Karpas-422 (cell line): ENCODE results near the gene NT5C3A. TPM values are rescaled to one million over a fixed set of nuclear protein-coding genes. Genes with fewer than 3 reads are reported as not detected.

Experiments
- DNase-seq: peaks from one replicate; pipeline ENCODE4 v3.0.0-alpha.2; 2015
- H2AFZ ChIP-seq: fragments of 200-600 bp; sonication (generic); 2 replicates; pipeline ENCODE4 v1.6.1; 2014; ENCODE audit warnings: antibody characterized with exemption, low read length, mixed read lengths
- H3K27ac ChIP-seq: fragments of 200-600 bp; sonication (generic); 2 replicates; pipeline ENCODE4 v1.5.1; 2014; ENCODE audit warnings: mild to moderate bottlenecking, low read length, moderate library complexity
- H3K27me3 ChIP-seq: fragments of 200-600 bp; sonication (generic); 2 replicates; pipeline ENCODE4 v1.6.1; 2014; ENCODE audit warnings: low read length, mixed read lengths
- H3K36me3 ChIP-seq: fragments of 200-600 bp; sonication (generic); 2 replicates; pipeline ENCODE4 v1.6.1; 2014; ENCODE audit warnings: low read length, mixed read lengths; ENCODE audit not compliant: insufficient read depth
- H3K4me1 ChIP-seq: fragments of 200-600 bp; sonication (generic); 2 replicates; pipeline ENCODE4 v1.6.1; 2014; ENCODE audit warnings: mild to moderate bottlenecking, low read length, mixed read lengths
- H3K4me2 ChIP-seq: fragments of 200-600 bp; sonication (generic); 2 replicates; pipeline ENCODE4 v1.6.1; 2014; ENCODE audit warnings: low read length, low read depth, mild to moderate bottlenecking; ENCODE audit not compliant: poor library complexity, severe bottlenecking
- H3K4me3 ChIP-seq: fragments of 200-600 bp; sonication (generic); 2 replicates; pipeline ENCODE4 v1.5.1; 2014; ENCODE audit warnings: mild to moderate bottlenecking, antibody characterized with exemption, low read length, mixed read lengths
- H3K79me2 ChIP-seq: fragments of 200-600 bp; sonication (generic); 2 replicates; pipeline ENCODE4 v1.6.1; 2014; ENCODE audit warnings: mild to moderate bottlenecking, low read length, mixed read lengths
- H3K9ac ChIP-seq: fragments of 200-600 bp; sonication (generic); 2 replicates; pipeline ENCODE4 v1.6.0; 2014; ENCODE audit warnings: low read length
- H3K9me2 ChIP-seq: fragments of 200-600 bp; sonication (generic), shearing (Covaris generic); replicated peaks from 2 replicates; pipeline ENCODE4 v1.6.0; 2014; ENCODE audit warnings: mild to moderate bottlenecking, low read length, moderate library complexity; ENCODE audit not compliant: insufficient read depth
- H3K9me3 ChIP-seq: fragments of 300-700, 200-600 bp; sonication (generic); 2 replicates; pipeline ENCODE4 v1.6.1; 2014; ENCODE audit warnings: low read length, mixed read lengths
- H4K20me1 ChIP-seq: fragments of 200-600 bp; sonication (generic); 2 replicates; pipeline ENCODE4 v1.6.1; 2014; ENCODE audit warnings: mild to moderate bottlenecking, antibody characterized with exemption, low read length, low read depth; ENCODE audit not compliant: insufficient read depth
- total RNA-seq: library from RNA; depleted of rRNA; stranded (reverse); fragments of >200 nt; shearing (Covaris generic); gene quantifications from 2 replicates; pipeline ENCODE4 v1.2.3, GENCODE V29; 2014; ENCODE audit warnings: low replicate concordance

The NT5C3A gene
- total RNA-seq, 1 experiment from 2014 or later, result 48.7 TPM

GRCh38 chr7:33087356-33087755 is 24.8 kb upstream of the NT5C3A start:
- H3K27ac ChIP-seq, result no peak overlapping the region
- no peak overlapping the region for H3K4me3 ChIP-seq
- H3K36me3 ChIP-seq, result no peaks in the 10 kb centered on the region
- H2AFZ ChIP-seq, result no peak overlapping the region
- H3K79me2 ChIP-seq, result no peaks in the 10 kb centered on the region
- DNase-seq, result no peak
- H3K9ac ChIP-seq, result no peak overlapping the region
- no peak overlapping the region for H3K4me2 ChIP-seq
- H3K9me2 ChIP-seq, result no peaks in the 10 kb centered on the region
- no peaks in the 10 kb centered on the region for H3K27me3 ChIP-seq
- no peaks in the 10 kb centered on the region for H3K4me1 ChIP-seq
- H3K9me3 ChIP-seq, result no peaks in the 10 kb centered on the region
- no peaks in the 10 kb centered on the region for H4K20me1 ChIP-seq

GRCh38 chr7:33079763-33080690 is 17.5 kb upstream of the NT5C3A start:
- H3K9me3 ChIP-seq, result no peaks in the 10 kb centered on the region
- no peaks in the 10 kb centered on the region for H3K36me3 ChIP-seq
- no peak overlapping the region for H3K27ac ChIP-seq
- H3K9ac ChIP-seq, result no peak overlapping the region
- no peaks in the 10 kb centered on the region for H4K20me1 ChIP-seq
- H3K4me3 ChIP-seq, result no peak overlapping the region
- no peak for DNase-seq
- H3K79me2 ChIP-seq, result no peaks in the 10 kb centered on the region
- no peak overlapping the region for H3K4me2 ChIP-seq
- H2AFZ ChIP-seq, result no peak overlapping the region
- no peaks in the 10 kb centered on the region for H3K27me3 ChIP-seq
- H3K9me2 ChIP-seq, result no peaks in the 10 kb centered on the region
- H3K4me1 ChIP-seq, result 0 out of 2 replicates have a peak, but pooled peaks cover 2% of the 10 kb centered on the region

- Histone ChIP-seq H3K4me1 (0 out of 2 replicates have a peak, but pooled peaks cover 2% of the 10 kb centered on the region), H3K9me3 (no peaks in the 10 kb centered on the region), H3K27me3 (no peaks in the 10 kb centered on the region), H3K27ac (no peak overlapping the region), H3K36me3 (no peaks in the 10 kb centered on the region), H3K4me3 (no peak overlapping the region), H3K9me2 (no peaks in the 10 kb centered on the region), H3K4me2 (no peak overlapping the region), H2AFZ (no peak overlapping the region), H4K20me1 (no peaks in the 10 kb centered on the region), H3K9ac (no peak overlapping the region), H3K79me2 (no peaks in the 10 kb centered on the region)
- DNase-seq, result no peak
These were observed 16.5 kb upstream of the NT5C3A start for GRCh38 chr7:33079096-33079495.

GRCh38 chr7:33076737-33077136 is 14.2 kb upstream of the NT5C3A start:
- no peaks in the 10 kb centered on the region for H4K20me1 ChIP-seq
- no peak overlapping the region for H3K27ac ChIP-seq
- no peaks in the 10 kb centered on the region for H3K27me3 ChIP-seq
- no peaks in the 10 kb centered on the region for H3K9me3 ChIP-seq
- no peak overlapping the region for H3K4me2 ChIP-seq
- no peaks in the 10 kb centered on the region for H3K36me3 ChIP-seq
- no peaks in the 10 kb centered on the region for H3K9me2 ChIP-seq
- DNase-seq, result no peak
- H2AFZ ChIP-seq, result no peak overlapping the region
- no peak overlapping the region for H3K4me3 ChIP-seq
- H3K79me2 ChIP-seq, result no peaks in the 10 kb centered on the region
- H3K9ac ChIP-seq, result no peak overlapping the region
- 0 out of 2 replicates have a peak, but pooled peaks cover 2% of the 10 kb centered on the region for H3K4me1 ChIP-seq

- no peak overlapping the region for H3K9ac ChIP-seq
- H4K20me1 ChIP-seq, result no peaks in the 10 kb centered on the region
- H3K27me3 ChIP-seq, result no peaks in the 10 kb centered on the region
- DNase-seq, result no peak
- H3K9me2 ChIP-seq, result no peaks in the 10 kb centered on the region
- no peaks in the 10 kb centered on the region for H3K9me3 ChIP-seq
- 0 out of 2 replicates have a peak, but pooled peaks cover 2% of the 10 kb centered on the region for H3K4me1 ChIP-seq
- H3K4me3 ChIP-seq, result no peak overlapping the region
- H2AFZ ChIP-seq, result no peak overlapping the region
- no peak overlapping the region for H3K27ac ChIP-seq
- H3K4me2 ChIP-seq, result no peak overlapping the region
- H3K79me2 ChIP-seq, result no peaks in the 10 kb centered on the region
- H3K36me3 ChIP-seq, result no peaks in the 10 kb centered on the region
These were observed 13.4 kb upstream of the NT5C3A start for GRCh38 chr7:33075818-33076518.

- DNase-seq, result no peak
- Histone ChIP-seq H3K27me3 (peaks cover 4% of the 10 kb centered on the region; the same call in 1 of the 2 replicates), H4K20me1 (no peaks in the 10 kb centered on the region), H3K27ac (no peak overlapping the region), H2AFZ (no peak overlapping the region), H3K36me3 (no peaks in the 10 kb centered on the region), H3K9me3 (0 out of 2 replicates have a peak, but pooled peaks cover 6% of the 10 kb centered on the region), H3K9ac (no peak overlapping the region), H3K4me1 (no peaks in the 10 kb centered on the region), H3K9me2 (no peaks in the 10 kb centered on the region), H3K4me3 (no peak overlapping the region), H3K4me2 (no peak overlapping the region), H3K79me2 (no peaks in the 10 kb centered on the region)
These were observed 10.7 kb upstream of the NT5C3A start for GRCh38 chr7:33073243-33073642.

GRCh38 chr7:33072471-33072870 is 9.9 kb upstream of the NT5C3A start:
- H3K27ac ChIP-seq, result no peak overlapping the region
- H3K9ac ChIP-seq, result no peak overlapping the region
- H3K9me3 ChIP-seq, result 0 out of 2 replicates have a peak, but pooled peaks cover 6% of the 10 kb centered on the region
- no peaks in the 10 kb centered on the region for H3K4me1 ChIP-seq
- H2AFZ ChIP-seq, result no peak overlapping the region
- no peaks in the 10 kb centered on the region for H3K9me2 ChIP-seq
- no peaks in the 10 kb centered on the region for H4K20me1 ChIP-seq
- H3K36me3 ChIP-seq, result no peaks in the 10 kb centered on the region
- H3K27me3 ChIP-seq, result peaks cover 4% of the 10 kb centered on the region; the same call in 1 of the 2 replicates
- no peak for DNase-seq
- no peak overlapping the region for H3K4me3 ChIP-seq
- H3K4me2 ChIP-seq, result no peak overlapping the region
- no peaks in the 10 kb centered on the region for H3K79me2 ChIP-seq

- Histone ChIP-seq H3K27ac (no peak overlapping the region), H3K27me3 (peaks cover 4% of the 10 kb centered on the region; the same call in 1 of the 2 replicates), H3K4me3 (no peak overlapping the region), H4K20me1 (no peaks in the 10 kb centered on the region), H2AFZ (no peak overlapping the region), H3K9me3 (0 out of 2 replicates have a peak, but pooled peaks cover 6% of the 10 kb centered on the region), H3K4me1 (no peaks in the 10 kb centered on the region; the same call in 1 of the 2 replicates), H3K4me2 (no peak overlapping the region), H3K9ac (no peak overlapping the region), H3K79me2 (no peaks in the 10 kb centered on the region), H3K9me2 (no peaks in the 10 kb centered on the region), H3K36me3 (no peaks in the 10 kb centered on the region)
- DNase-seq, result no peak
These were observed 8.3 kb upstream of the NT5C3A start for GRCh38 chr7:33070831-33071230.
